GM18861 (cell line): ENCODE results near the gene HS3ST4.

Experiments used
- ATAC-seq: cut with Tn5 transposase; IDR thresholded peaks from one replicate; pipeline ENCODE4 v1.9.1; 2021; ENCODE audit not compliant: unreplicated experiment

The HS3ST4 gene

GRCh38 chr16:25691519-25692091, at the start of gene HS3ST4:
TSS of gene HS3ST4 (plus strand) at chr16:25691959.
- ATAC-seq: no peak

DNA sequence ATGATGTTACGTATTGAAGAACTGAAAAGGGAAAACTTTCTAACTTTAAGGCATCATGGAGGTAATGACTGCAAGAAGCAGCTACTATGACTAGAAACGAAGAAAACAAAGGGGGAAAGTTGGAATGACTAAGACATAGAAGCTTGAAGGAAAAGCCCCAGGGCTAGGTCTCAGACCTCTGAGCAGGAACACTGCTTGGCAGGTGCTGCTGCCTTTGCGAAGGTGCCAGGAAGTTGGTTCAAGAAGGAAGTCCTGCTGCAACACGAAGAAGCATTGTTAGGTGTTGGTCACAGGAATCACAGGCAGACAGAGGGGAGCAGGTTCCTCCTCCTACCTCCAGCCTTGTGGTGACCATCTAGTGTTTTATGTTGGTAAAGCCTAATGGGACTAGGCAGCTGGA, 48.1 kb upstream of the HS3ST4 start:
- ATAC-seq: no peak

DNA sequence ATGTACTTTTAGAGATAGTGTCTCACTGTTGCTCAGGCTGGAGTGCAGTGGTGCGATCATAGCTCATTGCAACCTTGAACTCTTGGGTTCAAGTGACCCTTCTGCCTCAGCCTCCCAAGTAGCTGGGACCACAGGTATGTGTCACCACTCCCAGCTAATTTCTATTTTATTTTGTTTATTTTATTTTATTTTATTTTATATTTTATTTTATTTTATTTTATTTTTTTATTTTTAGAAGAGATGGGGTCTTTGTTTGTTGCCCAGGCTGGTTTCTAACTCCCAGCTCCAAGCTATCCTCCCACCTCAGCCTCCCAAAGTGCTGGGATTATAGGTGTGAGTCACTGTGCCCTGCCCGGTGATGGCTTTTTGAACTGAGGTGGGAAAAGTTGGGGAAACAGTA, 35.1 kb upstream of the HS3ST4 start:
- ATAC-seq: no peak

DNA sequence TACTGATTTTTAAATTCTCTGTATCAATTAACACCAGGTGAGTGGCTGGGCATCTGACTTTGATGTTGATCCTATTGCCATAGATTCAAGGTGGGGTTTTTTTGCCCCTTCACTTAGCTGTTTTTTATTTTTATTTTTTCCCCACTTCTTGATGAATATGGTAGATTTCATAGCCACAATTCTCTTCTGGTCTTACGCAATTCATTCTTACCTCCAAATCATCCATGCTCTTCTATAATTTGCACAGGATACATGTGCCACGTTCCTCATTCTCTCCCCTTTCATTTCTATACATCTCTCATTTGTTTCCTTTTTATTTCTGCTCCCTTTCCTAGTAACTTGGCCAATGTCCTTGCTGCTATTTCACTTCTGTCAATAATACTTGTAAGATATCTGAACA, 14.9 kb upstream of the HS3ST4 start:
- ATAC-seq: no peak

DNA sequence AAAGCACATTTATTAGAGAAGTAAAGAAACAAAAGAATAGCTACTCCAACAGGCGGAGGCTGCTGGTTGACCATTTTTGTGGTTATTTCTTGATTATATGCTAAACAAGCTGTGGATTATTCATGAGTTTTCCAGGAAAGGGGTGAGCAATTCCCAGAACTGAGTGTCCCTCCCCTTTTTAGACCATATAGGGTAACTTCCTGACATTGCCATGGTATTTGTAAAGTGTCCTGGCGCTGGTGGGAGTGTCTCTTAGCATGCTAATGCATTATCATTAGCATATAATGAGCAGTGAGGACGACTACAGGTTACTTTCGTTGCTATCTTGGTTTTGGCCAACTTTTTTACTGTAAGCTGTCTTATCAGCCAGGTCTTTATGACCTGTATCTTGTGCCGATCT, 12.2 kb upstream of the HS3ST4 start:
- no peak for ATAC-seq

- ATAC-seq: no peak
Observed at GRCh38 chr16:25689137-25689836, 2.5 kb upstream of the HS3ST4 start.

- no peak for ATAC-seq
Observed at GRCh38 chr16:25690552-25691143, 1.1 kb upstream of the HS3ST4 start.

GRCh38 chr16:25692351-25692741, 587 bp downstream of the HS3ST4 start:
- ATAC-seq: no peak

- ATAC-seq: no peak
Observed at GRCh38 chr16:25692742-25693508, 1.2 kb downstream of the HS3ST4 start.

- ATAC-seq: no peak
Observed at GRCh38 chr16:25693631-25694030, 1.9 kb downstream of the HS3ST4 start.

DNA sequence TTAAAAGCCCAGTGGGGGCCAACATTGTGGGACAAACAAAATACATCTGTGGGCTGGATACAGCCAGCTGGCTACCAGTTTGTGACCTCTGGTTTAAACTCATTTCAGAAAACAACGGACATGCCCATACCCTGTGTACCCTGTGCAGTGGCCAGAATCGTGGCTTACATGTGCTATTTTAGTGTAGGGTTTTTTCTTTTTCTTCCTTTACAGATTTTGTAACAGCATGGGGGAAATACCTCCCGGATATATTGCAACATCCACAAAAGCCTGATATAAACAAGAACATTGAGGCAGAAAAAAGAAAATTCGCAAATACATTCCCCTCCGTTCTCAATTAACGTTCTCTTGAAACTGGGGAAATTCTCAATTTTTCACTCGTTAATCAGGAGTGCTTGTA, 7.3 kb downstream of the HS3ST4 start:
- ATAC-seq: no peak

GRCh38 chr16:25700547-25700946, 8.8 kb downstream of the HS3ST4 start:
- no peak for ATAC-seq

DNA sequence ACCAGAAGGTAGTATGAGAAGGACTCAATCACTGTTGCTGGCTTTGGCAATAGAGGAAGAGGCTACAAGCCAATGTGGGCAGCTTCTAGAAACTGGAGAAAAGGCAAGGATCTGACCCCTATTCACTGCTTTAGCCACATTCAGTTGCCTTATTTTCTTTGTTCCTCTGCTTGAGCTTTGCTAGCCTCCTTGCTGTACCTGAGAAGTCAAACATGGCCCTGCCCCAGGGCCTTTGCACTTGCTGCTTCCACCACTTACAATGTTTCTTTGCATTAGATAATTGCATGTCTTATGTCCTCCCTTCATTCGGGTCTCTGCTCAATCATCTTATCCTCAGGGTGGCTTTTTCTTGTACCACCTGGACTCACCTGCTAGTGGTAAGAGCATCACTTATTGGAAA, 15.8 kb downstream of the HS3ST4 start:
- no peak for ATAC-seq

- ATAC-seq: no peak
Observed at GRCh38 chr16:25707982-25708583, 16.3 kb downstream of the HS3ST4 start.

DNA sequence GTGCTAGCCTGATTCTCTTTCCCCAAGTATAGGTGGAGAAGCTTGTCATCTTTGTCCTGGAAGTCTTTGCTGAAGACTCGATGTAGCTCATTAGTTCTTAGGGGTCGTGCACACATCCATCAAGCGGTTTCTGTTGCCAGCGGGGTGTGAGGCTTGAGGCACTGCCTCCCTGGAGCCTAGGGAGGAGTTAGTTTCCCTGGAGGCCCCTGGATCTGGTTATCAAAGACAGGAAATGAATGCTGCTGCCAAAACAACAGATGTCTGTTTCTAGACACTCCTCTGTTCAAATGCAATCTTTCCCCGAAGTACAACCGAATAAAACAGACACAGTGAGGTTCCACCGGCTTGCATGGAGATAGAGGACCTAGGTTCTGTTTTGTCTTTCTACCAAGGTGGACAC, 17.5 kb downstream of the HS3ST4 start:
- ATAC-seq: no peak

DNA sequence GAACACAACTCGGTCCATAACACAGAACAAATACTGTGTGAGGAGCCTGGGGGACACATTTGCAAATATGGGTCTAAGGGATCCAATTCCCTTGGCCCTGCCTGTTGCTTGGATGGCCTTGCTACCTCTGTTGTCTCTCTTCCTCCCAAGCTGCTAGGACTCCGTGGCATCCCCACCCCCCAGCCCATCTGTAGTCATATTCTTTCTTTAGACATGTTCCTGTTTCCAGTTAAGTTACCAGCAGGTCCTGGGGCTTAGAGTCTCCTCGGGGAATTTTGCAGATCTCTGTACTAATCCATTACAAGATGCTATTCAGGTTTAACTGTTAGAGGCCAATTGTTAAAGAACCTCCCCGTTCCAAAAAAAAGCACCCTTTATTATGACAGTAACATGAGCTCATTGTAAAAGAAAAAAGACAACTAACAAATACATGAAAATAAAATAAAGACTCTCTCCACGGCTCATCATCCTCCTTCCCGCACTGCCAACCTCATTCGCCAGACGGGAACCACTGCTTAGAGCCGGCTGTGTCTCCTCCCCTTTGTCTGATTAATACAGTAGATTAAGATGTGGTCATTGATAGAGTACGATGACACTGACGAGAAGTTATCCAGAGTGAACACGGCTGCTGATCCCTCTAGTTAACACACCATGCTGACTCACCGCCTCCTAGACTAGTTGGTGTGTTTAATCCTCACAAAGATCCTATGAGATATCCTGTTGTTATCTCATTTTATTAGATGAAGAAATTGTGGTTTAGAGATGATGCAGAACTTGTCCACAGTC, 22.2 kb downstream of the HS3ST4 start:
- no peak for ATAC-seq

DNA sequence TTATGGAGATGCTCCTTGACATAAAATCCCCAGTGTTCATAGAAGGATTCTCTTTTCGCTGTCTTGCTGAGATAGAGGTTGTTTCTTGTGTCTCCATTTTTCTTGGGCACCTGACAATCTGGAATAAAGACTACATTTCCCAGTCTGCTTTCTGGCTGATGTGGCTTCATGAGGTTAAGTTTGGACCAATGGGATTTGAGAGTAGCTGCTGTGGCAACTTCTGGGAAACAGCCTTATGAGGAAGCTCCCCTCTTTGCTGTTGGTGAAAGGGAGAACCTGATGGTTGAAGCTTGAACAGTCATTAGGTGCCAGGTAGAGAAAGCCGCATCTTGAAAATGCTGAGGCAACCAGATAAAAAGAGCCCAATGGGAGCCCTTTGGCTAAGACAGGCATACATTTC, 24.4 kb downstream of the HS3ST4 start:
- no peak for ATAC-seq

DNA sequence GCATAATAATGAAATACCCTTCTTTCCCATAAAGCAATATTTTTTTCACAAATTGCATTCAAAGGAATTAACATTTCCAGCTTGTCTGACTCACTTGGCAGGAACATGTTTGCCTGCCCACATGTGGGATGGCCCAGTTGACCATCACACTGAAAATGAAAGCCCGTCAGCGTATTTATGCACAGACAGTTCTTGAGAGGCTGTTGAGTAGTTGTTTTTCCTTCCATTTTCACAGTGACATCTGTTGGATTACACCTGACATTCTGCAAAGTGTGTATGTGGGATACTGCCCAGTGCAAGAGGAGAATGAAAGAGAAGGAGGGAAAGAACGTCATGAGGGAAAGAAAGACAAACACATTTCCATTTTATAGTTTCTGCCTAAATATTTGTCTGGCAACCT, 29.7 kb downstream of the HS3ST4 start:
- ATAC-seq: no peak

DNA sequence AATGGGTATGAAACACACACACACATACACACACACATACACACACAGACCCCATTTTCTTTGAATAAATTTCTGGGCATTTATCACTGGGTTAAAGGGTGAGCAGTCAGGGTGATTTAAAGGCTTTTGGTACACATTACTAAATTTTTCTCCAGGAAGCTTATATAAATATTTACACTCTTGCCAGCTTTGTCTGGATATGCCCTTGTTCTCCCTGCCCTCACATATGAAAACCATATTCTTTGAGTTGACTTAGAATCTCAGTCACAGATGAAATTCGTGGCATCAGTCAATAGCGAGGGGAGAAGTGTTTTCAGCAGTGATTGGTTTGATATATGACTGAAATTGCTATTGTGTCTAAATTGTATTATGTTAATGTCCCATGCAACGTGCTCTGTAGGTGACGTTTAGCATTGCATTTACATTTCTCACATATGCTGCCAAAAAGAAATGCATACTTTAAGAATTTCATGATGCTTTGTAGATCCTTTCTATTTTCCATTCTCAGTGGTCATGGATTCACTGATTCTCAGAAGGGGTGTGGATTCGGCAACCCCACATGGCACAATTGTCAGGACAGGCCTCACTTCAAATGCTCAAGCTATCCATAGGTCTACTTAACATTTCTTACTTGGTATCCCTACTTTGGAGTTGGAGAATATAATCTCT, 34.8 kb downstream of the HS3ST4 start:
- ATAC-seq: no peak
